ENCODE measurements around the gene CHP1. TPM values are rescaled to one million over a fixed set of nuclear protein-coding genes. Genes with fewer than 3 reads are reported as not detected.

CHP1 gene
- total RNA-seq, 1 experiment from 2014 or later = 97.7 TPM

DNA sequence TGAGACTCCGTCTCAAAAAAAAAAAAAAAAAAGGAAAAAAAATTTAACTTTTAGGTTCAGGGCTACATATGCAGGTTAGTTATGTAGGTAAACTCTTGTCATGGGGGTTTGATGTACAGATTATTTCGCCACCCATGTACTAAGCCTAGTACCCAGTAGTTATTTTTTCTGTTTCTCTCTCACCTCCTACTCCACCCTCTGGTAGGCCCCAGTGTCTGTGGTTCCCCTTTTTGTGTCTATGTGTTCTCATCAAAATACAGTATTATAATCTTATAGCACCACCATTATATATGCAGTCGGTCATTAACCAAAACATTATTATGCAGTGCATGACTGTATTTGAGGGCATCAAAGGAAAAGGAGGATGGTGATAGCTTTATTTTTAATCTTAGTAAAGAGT is 47.3 kb downstream of the CHP1 start:
- Histone ChIP-seq H4K91ac (ENCODE audit: insufficient read length, low read depth, low read length) (no peak overlapping the region), H3K4me1 (ENCODE audit: insufficient read depth, low read length) (no peaks in the 10 kb centered on the region), H3K4me2 (ENCODE audit: insufficient read depth, insufficient read length, low read length) (no peak overlapping the region), H3K9me3 (ENCODE audit: control insufficient read depth, low read depth, low read length) (no peaks in the 10 kb centered on the region), H2BK12ac (ENCODE audit: insufficient read length, low read depth, low read length) (no peak overlapping the region), H3K56ac (ENCODE audit: insufficient read length, low read depth, low read length) (no peak overlapping the region), H2BK20ac (ENCODE audit: low read depth, low read length, poor library complexity, severe bottlenecking) (no peak overlapping the region), H3K14ac (ENCODE audit: insufficient read depth, low read length) (no peak overlapping the region), H3K9ac (ENCODE audit: extremely low read depth, insufficient read length, low read length) (no peak overlapping the region), H2BK15ac (ENCODE audit: low read depth, low read length) (no peak overlapping the region), H3K79me1 (ENCODE audit: insufficient read depth, low read depth, low read length, poor library complexity, severe bottlenecking) (no peaks in the 10 kb centered on the region), H2BK120ac (ENCODE audit: low read depth, low read length, poor library complexity, severe bottlenecking) (no peak overlapping the region), H2BK5ac (ENCODE audit: insufficient read length, low read length) (no peak overlapping the region), H2AK5ac (ENCODE audit: insufficient read length, low read length) (no peak overlapping the region), H3K18ac (ENCODE audit: insufficient read length, low read depth, low read length) (no peak overlapping the region), H3K27ac (ENCODE audit: insufficient read length, low read depth, low read length) (no peak overlapping the region), H4K8ac (replicated peaks; ENCODE audit: insufficient read length, low read depth, low read length) (no peak overlapping the region), H4K20me1 (ENCODE audit: control insufficient read depth, insufficient read depth, insufficient read length) (no peaks in the 10 kb centered on the region), H3T11ph (ENCODE audit: low read length) (no peak overlapping the region), H3K79me2 (ENCODE audit: insufficient read depth, low read length) (no peaks in the 10 kb centered on the region), H3K4ac (ENCODE audit: low read depth, low read length) (no peak overlapping the region), H4K5ac (ENCODE audit: insufficient read length, low read depth, low read length) (no peak overlapping the region), H3K23ac (ENCODE audit: insufficient read length, low read depth, low read length) (no peak overlapping the region), H3K23me2 (ENCODE audit: insufficient read length, low read depth, low read length, poor library complexity, severe bottlenecking) (no peaks in the 10 kb centered on the region), H3K27me3 (ENCODE audit: insufficient read depth, low read length) (no peaks in the 10 kb centered on the region), H2AFZ (ENCODE audit: low read length) (no peak overlapping the region)
- no peaks in the 10 kb centered on the region for H3K27me3 Mint-ChIP-seq (ENCODE audit: low read depth)
- H3K4me1 Mint-ChIP-seq = peaks cover 8 to 10% of the 10 kb centered on the region in 2 experiments
- H3K27ac Mint-ChIP-seq = peak overlapping the region in 1 of 3 experiments; percentile 56; a peak in 1 of 7 replicates
- H3K9me3 Mint-ChIP-seq = no peaks in the 10 kb centered on the region; a peak in 1 of 5 replicates
- no CpG with 5 or more reads among the region's 3 CpGs for WGBS (ENCODE audit: extremely low coverage, insufficient read length, low lambda C conversion rate)
- TF ChIP-seq CTCF (conservative IDR thresholded peaks at IDR 0.05) = no peak
- DNase-seq = no peak
- no peak overlapping the region for H3K4me3 Mint-ChIP-seq
- peaks cover 12 to 36% (median 34%) of the 10 kb centered on the region in 3 experiments; a peak in 6 of 7 replicates for H3K36me3 Mint-ChIP-seq (ENCODE audit: insufficient read depth in 1 of 3, low read depth in 3 of 3)
